Osteocyte (in vitro differentiated cells): ENCODE measurements around the gene PRPF38A. TPM values are rescaled to one million over a fixed set of nuclear protein-coding genes. Genes with fewer than 3 reads are reported as not detected.

Experiments used
- DNase-seq: peaks from one replicate; pipeline ENCODE4 v3.0.0; 2021; ENCODE audit warnings: mixed read lengths; ENCODE audit not compliant: unreplicated experiment; ENCODE audit errors: extremely low spot score
- H3K27ac Mint-ChIP-seq: one replicate; pipeline ENCODE4 v1.8.0; 2021; ENCODE audit warnings: mild to moderate bottlenecking, mixed read lengths; ENCODE audit not compliant: unreplicated experiment
- H3K27me3 Mint-ChIP-seq: one replicate; pipeline ENCODE4 v1.8.0; 2021; ENCODE audit warnings: mixed read lengths; ENCODE audit not compliant: unreplicated experiment
- H3K36me3 Mint-ChIP-seq: one replicate; pipeline ENCODE4 v1.8.0; 2021; ENCODE audit warnings: mixed read lengths; ENCODE audit not compliant: unreplicated experiment
- H3K4me1 Mint-ChIP-seq: one replicate; pipeline ENCODE4 v1.8.0; 2021; ENCODE audit warnings: mixed read lengths; ENCODE audit not compliant: unreplicated experiment
- H3K4me3 Mint-ChIP-seq: one replicate; pipeline ENCODE4 v1.8.0; 2021; ENCODE audit warnings: mild to moderate bottlenecking, moderate library complexity, mixed read lengths; ENCODE audit not compliant: unreplicated experiment
- H3K9me3 Mint-ChIP-seq: one replicate; pipeline ENCODE4 v1.8.0; 2021; ENCODE audit warnings: mixed read lengths; ENCODE audit not compliant: unreplicated experiment
- total RNA-seq: library from RNA; stranded (reverse); gene quantifications from 2 replicates; pipeline ENCODE4 v1.2.1, GENCODE V29; 2021
- TF ChIP-seq, protein P1 (sequence below): fragments of 200-600 bp; sonication (generic); IDR thresholded peaks from 2 replicates; pipeline ENCODE4 v1.5.0; 2021; ENCODE audit warnings: antibody characterized with exemption, mild to moderate bottlenecking, moderate library complexity

Gene PRPF38A
- total RNA-seq, 1 donor from 2014 or later = 35.9 TPM

GRCh38 chr1:52413410-52413989 is 9.1 kb downstream of the PRPF38A start:
- Mint-ChIP-seq H3K27me3 (no peaks in the 10 kb centered on the region), H3K4me3 (no peak overlapping the region), H3K4me1 (no peaks in the 10 kb centered on the region), H3K9me3 (no peaks in the 10 kb centered on the region), H3K27ac (no peak overlapping the region), H3K36me3 (peaks cover 63% of the 10 kb centered on the region)
- TF ChIP-seq, protein P1, sequence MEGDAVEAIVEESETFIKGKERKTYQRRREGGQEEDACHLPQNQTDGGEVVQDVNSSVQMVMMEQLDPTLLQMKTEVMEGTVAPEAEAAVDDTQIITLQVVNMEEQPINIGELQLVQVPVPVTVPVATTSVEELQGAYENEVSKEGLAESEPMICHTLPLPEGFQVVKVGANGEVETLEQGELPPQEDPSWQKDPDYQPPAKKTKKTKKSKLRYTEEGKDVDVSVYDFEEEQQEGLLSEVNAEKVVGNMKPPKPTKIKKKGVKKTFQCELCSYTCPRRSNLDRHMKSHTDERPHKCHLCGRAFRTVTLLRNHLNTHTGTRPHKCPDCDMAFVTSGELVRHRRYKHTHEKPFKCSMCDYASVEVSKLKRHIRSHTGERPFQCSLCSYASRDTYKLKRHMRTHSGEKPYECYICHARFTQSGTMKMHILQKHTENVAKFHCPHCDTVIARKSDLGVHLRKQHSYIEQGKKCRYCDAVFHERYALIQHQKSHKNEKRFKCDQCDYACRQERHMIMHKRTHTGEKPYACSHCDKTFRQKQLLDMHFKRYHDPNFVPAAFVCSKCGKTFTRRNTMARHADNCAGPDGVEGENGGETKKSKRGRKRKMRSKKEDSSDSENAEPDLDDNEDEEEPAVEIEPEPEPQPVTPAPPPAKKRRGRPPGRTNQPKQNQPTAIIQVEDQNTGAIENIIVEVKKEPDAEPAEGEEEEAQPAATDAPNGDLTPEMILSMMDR = no peak
- DNase-seq = no peak

- no peak for DNase-seq
- H3K4me3 Mint-ChIP-seq = no peak overlapping the region
- no peaks in the 10 kb centered on the region for H3K4me1 Mint-ChIP-seq
- no peak overlapping the region for H3K27ac Mint-ChIP-seq
- TF ChIP-seq, protein P1 = no peak
- H3K36me3 Mint-ChIP-seq = peaks cover 58% of the 10 kb centered on the region
- no peaks in the 10 kb centered on the region for H3K9me3 Mint-ChIP-seq
- no peaks in the 10 kb centered on the region for H3K27me3 Mint-ChIP-seq
Observed at GRCh38 chr1:52414942-52415341, 10.5 kb downstream of the PRPF38A start.

- TF ChIP-seq, protein P1 = no peak
- no peak for DNase-seq
- H3K4me1 Mint-ChIP-seq = no peaks in the 10 kb centered on the region
- H3K9me3 Mint-ChIP-seq = no peaks in the 10 kb centered on the region
- H3K4me3 Mint-ChIP-seq = no peak overlapping the region
- no peaks in the 10 kb centered on the region for H3K27me3 Mint-ChIP-seq
- H3K27ac Mint-ChIP-seq = no peak overlapping the region
- peaks cover 46% of the 10 kb centered on the region for H3K36me3 Mint-ChIP-seq
Observed at GRCh38 chr1:52416811-52417210, 12.4 kb downstream of the PRPF38A start.

DNA sequence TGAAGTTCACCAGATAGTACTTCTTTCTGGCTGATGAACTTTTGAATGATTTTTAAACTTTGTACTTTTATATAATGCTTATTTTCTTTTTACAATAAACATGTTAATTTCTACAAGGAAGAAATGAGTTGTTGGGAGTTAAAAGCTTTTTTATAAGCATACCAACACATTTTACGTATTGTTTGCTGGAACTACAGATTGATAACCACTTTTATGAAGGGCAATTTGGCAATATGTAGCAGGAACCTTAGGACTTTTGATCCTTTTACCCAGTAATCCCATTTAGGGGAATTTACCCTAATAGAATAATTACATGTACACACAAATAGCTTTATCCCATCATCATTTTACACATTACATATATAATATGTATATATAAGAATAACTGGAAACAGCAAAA is 16.3 kb downstream of the PRPF38A start:
- DNase-seq = no peak
- Mint-ChIP-seq H3K4me3 (no peak overlapping the region), H3K27ac (no peak overlapping the region), H3K36me3 (peaks cover 43% of the 10 kb centered on the region), H3K27me3 (no peaks in the 10 kb centered on the region), H3K9me3 (no peaks in the 10 kb centered on the region), H3K4me1 (peaks cover 8% of the 10 kb centered on the region)
- TF ChIP-seq, protein P1 = no peak

DNA sequence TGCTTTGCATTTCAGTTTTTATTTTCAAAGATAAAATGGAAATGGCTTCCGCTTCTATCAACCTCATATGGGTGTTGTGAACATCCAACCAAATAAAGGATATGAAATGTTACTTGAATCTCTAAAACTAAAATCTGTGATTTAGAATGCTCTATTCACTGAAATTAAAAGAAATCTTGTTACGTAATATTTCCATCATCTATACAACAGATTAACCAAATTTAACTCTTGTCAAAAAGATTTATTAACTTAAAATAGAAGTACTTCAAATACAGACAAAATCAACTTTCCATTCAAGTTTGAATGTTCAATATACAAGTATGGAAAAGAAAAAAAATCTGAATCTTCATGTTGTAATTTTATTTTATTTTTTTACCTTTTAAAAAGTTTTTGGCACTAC is 18.7 kb downstream of the PRPF38A start:
- Mint-ChIP-seq H3K36me3 (peaks cover 33% of the 10 kb centered on the region), H3K27ac (no peak overlapping the region), H3K27me3 (no peaks in the 10 kb centered on the region), H3K4me3 (no peak overlapping the region), H3K4me1 (peaks cover 20% of the 10 kb centered on the region), H3K9me3 (no peaks in the 10 kb centered on the region)
- DNase-seq = no peak
- TF ChIP-seq, protein P1 = no peak
